Measurements from ENCODE around the gene PRDM15.

- TF ChIP-seq CTCF (IDR thresholded peaks at IDR 0.05) (no peak), POLR2A (IDR thresholded peaks at IDR 0.05) (no peak)
Observed at GRCh38 chr21:41885341-41886024, 6.3 kb upstream of the PRDM15 start.

All from thyroid gland (tissue), 4 donors.